Left ventricle myocardium superior (tissue), 1 donor: ENCODE measurements around the gene IFI30. TPM values are rescaled to one million over a fixed set of nuclear protein-coding genes. Genes with fewer than 3 reads are reported as not detected.

Source experiments
- ATAC-seq: fragments of 200-7000 bp; cut with Tn5 transposase; one replicate; pipeline ENCODE4 v1.9.1; 2020; ENCODE audit warnings: mild to moderate bottlenecking, moderate library complexity
- DNase-seq: peaks from one replicate; pipeline ENCODE4 v3.0.0-alpha.2; 2020
- intact Hi-C: fragments of 100-400 bp; cut with micrococcal nuclease; formaldehyde crosslinking; loops from one replicate; pipeline ENCODE4 v1.11.0; 2022
- total RNA-seq: library from RNA; stranded (reverse); fragmentation: NEBNext Ultra II Directional; extraction: Animal tissue kit (Norgen Biotek cat#: 25700); gene quantifications from one replicate; pipeline ENCODE4 v1.2.1, GENCODE V29; 2021
- donor health status: DM: no; HTN: yes; CAD: no; lungs with severe emphysema.

IFI30 gene
- total RNA-seq, 1 donor from 2014 or later = 20.6 TPM

DNA sequence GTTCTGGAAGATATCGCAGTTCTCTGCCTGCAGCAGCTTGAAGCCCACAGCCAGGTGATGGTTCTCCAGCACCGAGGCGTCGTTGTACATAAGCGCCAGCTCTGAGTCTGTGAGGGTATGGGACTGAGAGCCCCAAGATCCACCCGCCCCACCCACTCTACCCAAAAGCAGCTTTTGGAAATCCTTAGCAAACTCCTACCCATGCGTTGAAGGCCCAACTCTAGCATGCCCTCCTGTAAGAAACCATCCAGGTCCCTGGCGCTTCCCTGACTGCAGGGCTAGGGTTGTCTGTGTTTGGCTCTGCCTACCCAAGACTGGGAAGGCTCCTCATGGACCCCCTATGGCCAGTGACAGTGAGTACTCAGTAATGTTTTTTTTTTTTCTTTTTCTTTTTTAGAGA lies 43.2 kb downstream of the IFI30 start:
- intact Hi-C loops = loop anchor here (10.0 kb wide), 1 partner anchor 48 kb away; no protein-coding TSS in a partner anchor
- ATAC-seq (no peak), DNase-seq (no peak)

- intact Hi-C loops = loop anchor here (10.0 kb wide), 1 partner anchor 47 kb away; no protein-coding TSS in a partner anchor
- no peak for ATAC-seq
- DNase-seq = no peak
Measured at GRCh38 chr19:18218159-18218558, 44.5 kb downstream of the IFI30 start.

DNA sequence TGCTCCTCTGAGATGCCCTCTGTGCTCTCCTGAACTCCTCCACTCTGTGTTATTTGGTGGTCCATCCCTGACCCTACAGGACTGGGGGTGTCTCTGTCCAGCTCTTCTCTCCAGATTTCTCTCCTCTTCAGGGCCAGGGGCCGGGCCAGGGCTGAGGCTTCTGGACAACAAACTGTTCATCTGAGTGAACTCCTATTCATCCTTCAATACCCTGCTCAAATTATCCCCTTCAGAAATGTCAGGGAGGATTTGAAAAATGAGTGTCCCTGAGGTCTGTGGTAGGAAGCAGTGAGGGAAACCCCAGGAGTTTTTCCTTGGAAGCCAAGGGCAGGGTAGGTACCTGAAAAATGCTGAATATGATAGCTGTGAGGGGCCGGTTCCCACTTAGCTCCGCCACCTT lies 45.0 kb downstream of the IFI30 start:
- intact Hi-C loops = loop anchor here (10.0 kb wide), 1 partner anchor 46 kb away; no protein-coding TSS in a partner anchor
- no peak for DNase-seq
- no peak for ATAC-seq

- ATAC-seq (no peak), DNase-seq (no peak)
- intact Hi-C loops = loop anchor here (10.0 kb wide), 1 partner anchor 45 kb away; no protein-coding TSS in a partner anchor
Measured at GRCh38 chr19:18219911-18220631, 46.5 kb downstream of the IFI30 start.

- DNase-seq = no peak
- intact Hi-C loops = no loop called here
- no peak for ATAC-seq
Measured at GRCh38 chr19:18220632-18221275, 47.1 kb downstream of the IFI30 start.

GRCh38 chr19:18221815-18222725 lies 48.5 kb downstream of the IFI30 start:
- DNase-seq = no peak

GRCh38 chr19:18223860-18224524 lies 50.4 kb downstream of the IFI30 start:
- peak; percentile 16 for ATAC-seq
- intact Hi-C loops = no loop called here
- DNase-seq = peak; percentile 70

More at GRCh38 chr19:18221815-18222725, 48.5 kb downstream of the IFI30 start:
- intact Hi-C loops = no loop called here
- ATAC-seq = no peak

GRCh38 chr19:18224525-18225354 lies 51.1 kb downstream of the IFI30 start:
- intact Hi-C loops = no loop called here

GRCh38 chr19:18225355-18225701 lies 51.7 kb downstream of the IFI30 start:
- intact Hi-C loops = no loop called here

More at GRCh38 chr19:18224525-18225354, 51.1 kb downstream of the IFI30 start:
- ATAC-seq (peak; percentile 97), DNase-seq (peak; percentile 100)

GRCh38 chr19:18225702-18226468 lies 52.3 kb downstream of the IFI30 start, which contains the start of gene PDE4C:
TSS of gene PDE4C (minus strand) at chr19:18226438. CDS start at chr19:18226415, 23 bp downstream.
- intact Hi-C loops = no loop called here
- DNase-seq = peak; percentile 69

More at GRCh38 chr19:18225355-18225701, 51.7 kb downstream of the IFI30 start:
- DNase-seq (no peak), ATAC-seq (no peak)

GRCh38 chr19:18226956-18227780 lies 53.6 kb downstream of the IFI30 start:
- intact Hi-C loops = no loop called here

More at GRCh38 chr19:18225702-18226468, 52.3 kb downstream of the IFI30 start, which contains the start of gene PDE4C:
- ATAC-seq = peak; percentile 24

More at GRCh38 chr19:18226956-18227780, 53.6 kb downstream of the IFI30 start:
- ATAC-seq (no peak), DNase-seq (no peak)

Other genes with a start within 250 kb of the IFI30 start
- gene CCDC124, start 240.8 kb upstream of the IFI30 start, total RNA-seq = 83.9 TPM
- gene KCNN1, start 206.7 kb upstream of the IFI30 start, total RNA-seq = not detected
- gene ARRDC2, start 165.6 kb upstream of the IFI30 start, total RNA-seq = 17.9 TPM
- gene IL12RB1, start 86.9 kb upstream of the IFI30 start, total RNA-seq = 0.94 TPM
- gene MAST3, start 76.0 kb upstream of the IFI30 start, total RNA-seq = 5.6 TPM
- 29.6 TPM for gene PIK3R2, start 20.6 kb upstream of the IFI30 start, total RNA-seq
- 9.0 TPM for gene MPV17L2, start 19.4 kb downstream of the IFI30 start, total RNA-seq
- 35.5 TPM for gene RAB3A, start 30.2 kb downstream of the IFI30 start, total RNA-seq
- gene PDE4C, start 52.6 kb downstream of the IFI30 start, total RNA-seq = 1.2 TPM
- gene IQCN, start 100.6 kb downstream of the IFI30 start, total RNA-seq = 0.57 TPM
- gene JUND, start 107.8 kb downstream of the IFI30 start, total RNA-seq = 89.2 TPM
- 98.0 TPM for gene LSM4, start 149.3 kb downstream of the IFI30 start, total RNA-seq
- gene PGPEP1, start 166.8 kb downstream of the IFI30 start, total RNA-seq = 41.2 TPM
- gene GDF15, start 212.3 kb downstream of the IFI30 start, total RNA-seq = 0.27 TPM
- gene LRRC25, start 223.8 kb downstream of the IFI30 start, total RNA-seq = 2.9 TPM
- 36.4 TPM for gene SSBP4, start 245.6 kb downstream of the IFI30 start, total RNA-seq